GM23248 (cell line): ENCODE data around the gene FN1. TPM values are rescaled to one million over a fixed set of nuclear protein-coding genes. Genes with fewer than 3 reads are reported as not detected.

Source experiments
- DNase-seq: peaks from one replicate; pipeline ENCODE4 v3.0.0-alpha.2; 2015
- H2AFZ ChIP-seq: fragments of 200-600 bp; sonication (generic); 2 replicates; pipeline ENCODE4 v1.6.1; 2016; ENCODE audit warnings: antibody characterized with exemption
- H3F3A ChIP-seq: fragments of 200-600 bp; sonication (generic); 2 replicates; pipeline ENCODE4 v1.6.1; 2016; ENCODE audit warnings: mild to moderate bottlenecking, antibody characterized with exemption, mixed run types; ENCODE audit not compliant: insufficient read depth
- H3K27ac ChIP-seq: fragments of 200-600 bp; sonication (generic); 2 replicates; pipeline ENCODE4 v1.5.1; 2016; ENCODE audit warnings: mild to moderate bottlenecking
- H3K27me3 ChIP-seq: fragments of 200-600 bp; sonication (generic); replicated peaks from 2 replicates; pipeline ENCODE4 v1.6.1; 2016; ENCODE audit warnings: mild to moderate bottlenecking; ENCODE audit not compliant: insufficient read depth
- H3K36me3 ChIP-seq: fragments of 200-600 bp; sonication (generic); 2 replicates; pipeline ENCODE4 v1.6.1; 2016; ENCODE audit warnings: low read depth, mild to moderate bottlenecking
- H3K4me1 ChIP-seq: fragments of 200-600 bp; sonication (generic); 2 replicates; pipeline ENCODE4 v1.6.1; 2016; ENCODE audit warnings: mild to moderate bottlenecking; ENCODE audit not compliant: insufficient read depth
- H3K4me2 ChIP-seq: fragments of 200-600 bp; sonication (generic); one replicate; pipeline ENCODE4 v1.6.1; 2016; ENCODE audit warnings: mild to moderate bottlenecking; ENCODE audit not compliant: unreplicated experiment
- H3K4me3 ChIP-seq: fragments of 200-600 bp; sonication (generic); 2 replicates; pipeline ENCODE4 v1.5.1; 2016; ENCODE audit warnings: mild to moderate bottlenecking
- H3K79me2 ChIP-seq: fragments of 200-600 bp; sonication (generic); 2 replicates; pipeline ENCODE4 v1.6.1; 2016; ENCODE audit warnings: mild to moderate bottlenecking; ENCODE audit not compliant: insufficient read depth
- H3K9ac ChIP-seq: fragments of 200-600 bp; sonication (generic); 2 replicates; pipeline ENCODE4 v1.6.1; 2016; ENCODE audit warnings: mild to moderate bottlenecking
- H3K9me2 ChIP-seq: fragments of 200-600 bp; sonication (generic); 2 replicates; pipeline ENCODE4 v1.6.1; 2016; ENCODE audit warnings: mixed run types, mild to moderate bottlenecking, moderate library complexity; ENCODE audit not compliant: insufficient read depth
- H3K9me3 ChIP-seq: fragments of 200-600 bp; sonication (generic); one replicate; pipeline ENCODE4 v1.6.1; 2017; ENCODE audit warnings: low read depth
- H4K20me1 ChIP-seq: fragments of 200-600 bp; sonication (generic); 2 replicates; pipeline ENCODE4 v1.6.0; 2016; ENCODE audit not compliant: insufficient read depth
- EZH2 ChIP-seq: fragments of 200-600 bp; sonication (generic); IDR thresholded peaks from 2 replicates; pipeline ENCODE4 v1.6.1; 2018; ENCODE audit warnings: antibody characterized with exemption, mild to moderate bottlenecking; ENCODE audit not compliant: insufficient read depth, poor library complexity, severe bottlenecking
- EZH2phosphoT487 ChIP-seq: fragments of 200-600 bp; sonication (generic); IDR thresholded peaks from 2 replicates; pipeline ENCODE4 v1.6.1; 2018; ENCODE audit warnings: antibody characterized with exemption, moderate library complexity, mild to moderate bottlenecking, low read depth; ENCODE audit not compliant: insufficient read depth
- WGBS, 2 experiments: methylation state at CpG; one replicate each; pipeline ENCODE4 v1.1.6; 2015 to 2017; ENCODE audit warnings: low lambda C conversion rate in 2 of 2, low coverage in 1 of 2; ENCODE audit errors: missing lambda C conversion rate in 2 of 2; 5-methylcytosine and 5-hydroxymethylcytosine counted together
- in situ Hi-C: fragments of 300-500 bp; cut with MboI; formaldehyde crosslinking; loops from 2 replicates; pipeline ENCODE4 v1.15.0; 2020
- polyA plus RNA-seq: library from polyadenylated mRNA; unstranded; fragments of >200 nt; fragmentation: Nextera tagmentation; extraction: Ambion mirVana; gene quantifications from 2 replicates; pipeline ENCODE4 v1.2.1, GENCODE V29; 2016
- total RNA-seq: library from RNA; depleted of rRNA; stranded (reverse); fragments of >200 nt; shearing (Covaris generic); gene quantifications from 2 replicates; pipeline ENCODE4 v1.2.3, GENCODE V29; 2014

FN1 gene
- total and polyA plus RNA-seq, 2 experiments from 2014 or later: 20,647 to 33,406 TPM

- no peaks in the 10 kb centered on the region for H4K20me1 ChIP-seq
- peaks cover 9% of the 10 kb centered on the region for H3K4me1 ChIP-seq
- no peak overlapping the region for H3K9ac ChIP-seq
- TF ChIP-seq EZH2: no peak
- no peak for TF ChIP-seq EZH2phosphoT487
- WGBS, 2 experiments: 99 to 100% methylated on average over 2 of the region's 2 CpGs
- H3F3A ChIP-seq: peaks cover 9% of the 10 kb centered on the region; the same call in 1 of the 2 replicates
- peaks cover 64% of the 10 kb centered on the region for H3K79me2 ChIP-seq
- H3K27me3 ChIP-seq: no peaks in the 10 kb centered on the region
- no peak overlapping the region for H3K27ac ChIP-seq
- DNase-seq: no peak
- H3K4me3 ChIP-seq: no peak overlapping the region
- H3K36me3 ChIP-seq: peaks cover 43% of the 10 kb centered on the region
- in situ Hi-C loops: no loop called here
- H2AFZ ChIP-seq: no peak overlapping the region
- no peaks in the 10 kb centered on the region for H3K9me3 ChIP-seq
- no peak overlapping the region for H3K4me2 ChIP-seq
- H3K9me2 ChIP-seq: no peaks in the 10 kb centered on the region
These were observed 119.5 kb downstream of the FN1 start for GRCh38 chr2:215316336-215316735.

GRCh38 chr2:215315301-215315700, 120.6 kb downstream of the FN1 start:
- DNase-seq: no peak
- no peak overlapping the region for H2AFZ ChIP-seq
- no peak overlapping the region for H3K4me2 ChIP-seq
- no peak overlapping the region for H3K27ac ChIP-seq
- no peaks in the 10 kb centered on the region for H3K27me3 ChIP-seq
- H3F3A ChIP-seq: peaks cover 9% of the 10 kb centered on the region; the same call in 1 of the 2 replicates
- H3K9ac ChIP-seq: no peak overlapping the region
- H3K36me3 ChIP-seq: peaks cover 35% of the 10 kb centered on the region
- H3K9me3 ChIP-seq: no peaks in the 10 kb centered on the region
- peaks cover 9% of the 10 kb centered on the region for H3K4me1 ChIP-seq
- no peaks in the 10 kb centered on the region for H4K20me1 ChIP-seq
- no peak overlapping the region for H3K4me3 ChIP-seq
- peaks cover 61% of the 10 kb centered on the region for H3K79me2 ChIP-seq
- H3K9me2 ChIP-seq: no peaks in the 10 kb centered on the region
- 98 to 100% methylated on average over 2 of the region's 2 CpGs for WGBS, 2 experiments
- no peak for TF ChIP-seq EZH2
- no peak for TF ChIP-seq EZH2phosphoT487
- in situ Hi-C loops: no loop called here

- 71 to 80% methylated on average over 1 of the region's 1 CpG for WGBS, 2 experiments
- Histone ChIP-seq H3K27me3 (no peaks in the 10 kb centered on the region), H3K79me2 (peaks cover 58% of the 10 kb centered on the region), H3K4me2 (no peak overlapping the region), H4K20me1 (no peaks in the 10 kb centered on the region), H3K27ac (no peak overlapping the region), H3K36me3 (peaks cover 31% of the 10 kb centered on the region), H3K4me3 (no peak overlapping the region), H3K4me1 (peaks cover 9% of the 10 kb centered on the region), H3K9me3 (no peaks in the 10 kb centered on the region), H3K9ac (no peak overlapping the region), H3K9me2 (no peaks in the 10 kb centered on the region), H3F3A (peaks cover 9% of the 10 kb centered on the region; the same call in 1 of the 2 replicates), H2AFZ (no peak overlapping the region)
- in situ Hi-C loops: no loop called here
- TF ChIP-seq EZH2phosphoT487 (no peak), EZH2 (no peak)
- no peak for DNase-seq
These were observed 121.0 kb downstream of the FN1 start for GRCh38 chr2:215314896-215315295.

GRCh38 chr2:215313255-215313613, 122.6 kb downstream of the FN1 start:
- no peak overlapping the region for H2AFZ ChIP-seq
- peaks cover 50% of the 10 kb centered on the region for H3K79me2 ChIP-seq
- peaks cover 19% of the 10 kb centered on the region for H3K36me3 ChIP-seq
- H3K4me2 ChIP-seq: peak overlapping the region; percentile 93
- H3K4me3 ChIP-seq: peak overlapping the region; percentile 97
- H3K27ac ChIP-seq: no peak overlapping the region
- H3K9me3 ChIP-seq: no peaks in the 10 kb centered on the region
- no peak for DNase-seq
- H4K20me1 ChIP-seq: no peaks in the 10 kb centered on the region
- H3K27me3 ChIP-seq: no peaks in the 10 kb centered on the region
- in situ Hi-C loops: no loop called here
- peaks cover 9% of the 10 kb centered on the region; the same call in 1 of the 2 replicates for H3F3A ChIP-seq
- 60 to 65% methylated on average over 4 of the region's 4 CpGs for WGBS, 2 experiments
- peak overlapping the region; percentile 95; the same call in 1 of the 2 replicates for H3K9ac ChIP-seq
- peaks cover 9% of the 10 kb centered on the region for H3K4me1 ChIP-seq
- no peak for TF ChIP-seq EZH2phosphoT487
- no peak for TF ChIP-seq EZH2
- H3K9me2 ChIP-seq: no peaks in the 10 kb centered on the region
